Upper lobe of left lung (tissue), 4 donors: ENCODE measurements around the gene GNPTG.

ENCODE experiments used
- EP300 ChIP-seq, 4 donors: sonication (generic); formaldehyde crosslinking; IDR thresholded peaks; one replicate each; pipeline ENCODE4 v1.5.1; 2017; ENCODE audit warnings: antibody characterized with exemption in 4 of 4, control low read depth in 2 of 4
- POLR2A ChIP-seq, 4 donors: fragments of 450-650 bp; IDR thresholded peaks; one replicate each; pipeline ENCODE4 v1.5.1; 2016 to 2017; ENCODE audit warnings: antibody characterized with exemption in 4 of 4, mild to moderate bottlenecking in 2 of 4
- TF ChIP-seq, protein P1 (sequence below), 6 experiments: fragments of 450-650 bp in 4 of 6; fragments of 200-600 bp in 2 of 6; sonication (generic) in 2 of 6; IDR thresholded peaks; one replicate each; pipeline ENCODE4 v1.5.1; 2016 to 2019; ENCODE audit warnings: antibody characterized with exemption in 6 of 6

DNA sequence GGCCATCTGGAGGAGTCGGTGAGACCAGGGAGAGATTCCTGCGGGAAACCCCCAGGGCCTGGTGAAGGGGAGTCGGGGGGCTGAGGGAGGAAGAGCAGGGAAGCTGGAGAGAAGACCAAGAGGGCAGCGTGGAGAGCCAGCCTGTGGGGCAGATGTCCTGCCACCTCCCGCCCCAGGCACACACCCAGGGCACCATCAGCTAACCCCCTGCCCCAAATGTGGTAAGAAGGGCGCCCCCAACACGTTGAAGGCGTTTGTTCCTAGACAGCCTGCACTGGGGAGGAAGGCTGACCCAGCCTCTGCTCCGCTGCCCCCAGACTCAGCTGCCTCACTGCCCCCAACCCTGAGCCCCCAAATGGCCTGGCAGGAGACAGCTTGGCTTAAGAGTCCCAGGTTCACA lies 17.0 kb upstream of the GNPTG start:
- TF ChIP-seq, protein P1, sequence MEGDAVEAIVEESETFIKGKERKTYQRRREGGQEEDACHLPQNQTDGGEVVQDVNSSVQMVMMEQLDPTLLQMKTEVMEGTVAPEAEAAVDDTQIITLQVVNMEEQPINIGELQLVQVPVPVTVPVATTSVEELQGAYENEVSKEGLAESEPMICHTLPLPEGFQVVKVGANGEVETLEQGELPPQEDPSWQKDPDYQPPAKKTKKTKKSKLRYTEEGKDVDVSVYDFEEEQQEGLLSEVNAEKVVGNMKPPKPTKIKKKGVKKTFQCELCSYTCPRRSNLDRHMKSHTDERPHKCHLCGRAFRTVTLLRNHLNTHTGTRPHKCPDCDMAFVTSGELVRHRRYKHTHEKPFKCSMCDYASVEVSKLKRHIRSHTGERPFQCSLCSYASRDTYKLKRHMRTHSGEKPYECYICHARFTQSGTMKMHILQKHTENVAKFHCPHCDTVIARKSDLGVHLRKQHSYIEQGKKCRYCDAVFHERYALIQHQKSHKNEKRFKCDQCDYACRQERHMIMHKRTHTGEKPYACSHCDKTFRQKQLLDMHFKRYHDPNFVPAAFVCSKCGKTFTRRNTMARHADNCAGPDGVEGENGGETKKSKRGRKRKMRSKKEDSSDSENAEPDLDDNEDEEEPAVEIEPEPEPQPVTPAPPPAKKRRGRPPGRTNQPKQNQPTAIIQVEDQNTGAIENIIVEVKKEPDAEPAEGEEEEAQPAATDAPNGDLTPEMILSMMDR (IDR thresholded peaks at IDR 0.05), result no peak
- TF ChIP-seq POLR2A (IDR thresholded peaks at IDR 0.05) (no peak), EP300 (IDR thresholded peaks at IDR 0.05) (no peak)
